ENCODE data around the gene VKORC1. TPM values are rescaled to one million over a fixed set of nuclear protein-coding genes. Genes with fewer than 3 reads are reported as not detected.

The VKORC1 gene
- total and polyA plus RNA-seq, 7 donors, result 30.5 to 165 (median 107) TPM

- H3K36me3 ChIP-seq, result peaks cover 14 to 40% (median 25%) of the 10 kb centered on the region in 4 donors
- TF ChIP-seq POLR2AphosphoS5 (IDR thresholded peaks at IDR 0.05) (peak in 3 of 4 donors; percentile 15 to 62 (median 61)), POLR2A (IDR thresholded peaks at IDR 0.05) (no peak), EP300 (IDR thresholded peaks at IDR 0.05) (no peak)
- TF ChIP-seq, protein P1, sequence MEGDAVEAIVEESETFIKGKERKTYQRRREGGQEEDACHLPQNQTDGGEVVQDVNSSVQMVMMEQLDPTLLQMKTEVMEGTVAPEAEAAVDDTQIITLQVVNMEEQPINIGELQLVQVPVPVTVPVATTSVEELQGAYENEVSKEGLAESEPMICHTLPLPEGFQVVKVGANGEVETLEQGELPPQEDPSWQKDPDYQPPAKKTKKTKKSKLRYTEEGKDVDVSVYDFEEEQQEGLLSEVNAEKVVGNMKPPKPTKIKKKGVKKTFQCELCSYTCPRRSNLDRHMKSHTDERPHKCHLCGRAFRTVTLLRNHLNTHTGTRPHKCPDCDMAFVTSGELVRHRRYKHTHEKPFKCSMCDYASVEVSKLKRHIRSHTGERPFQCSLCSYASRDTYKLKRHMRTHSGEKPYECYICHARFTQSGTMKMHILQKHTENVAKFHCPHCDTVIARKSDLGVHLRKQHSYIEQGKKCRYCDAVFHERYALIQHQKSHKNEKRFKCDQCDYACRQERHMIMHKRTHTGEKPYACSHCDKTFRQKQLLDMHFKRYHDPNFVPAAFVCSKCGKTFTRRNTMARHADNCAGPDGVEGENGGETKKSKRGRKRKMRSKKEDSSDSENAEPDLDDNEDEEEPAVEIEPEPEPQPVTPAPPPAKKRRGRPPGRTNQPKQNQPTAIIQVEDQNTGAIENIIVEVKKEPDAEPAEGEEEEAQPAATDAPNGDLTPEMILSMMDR (IDR thresholded peaks at IDR 0.05), result no peak
- H3K4me3 ChIP-seq, result no peak overlapping the region
- WGBS, 2 donors, result 39 to 76% methylated on average over 8 of the region's 8 CpGs
- peak; percentile 75 for DNase-seq
- intact Hi-C loops (cut with DNase I), result loop anchor here (10.0 kb wide), 1 partner anchor 340 kb away; the partner anchor contains the start of gene ARMC5
- peak overlapping the region; percentile 44 to 92 (median 53) for H3K27ac ChIP-seq
- peaks cover 0 to 34% (median 26%) of the 10 kb centered on the region in 4 donors for H3K4me1 ChIP-seq
- H3K9me3 ChIP-seq, result no peaks in the 10 kb centered on the region
- H3K27me3 ChIP-seq, result no peaks in the 10 kb centered on the region
These were observed 19.9 kb upstream of the VKORC1 start for GRCh38 chr16:31114468-31114867.

- peaks cover 0 to 33% (median 26%) of the 10 kb centered on the region in 4 donors for H3K4me1 ChIP-seq
- H3K27ac ChIP-seq, result peak overlapping the region; percentile 44 to 92 (median 53)
- H3K9me3 ChIP-seq, result no peaks in the 10 kb centered on the region
- DNase-seq, result no peak
- intact Hi-C loops (cut with DNase I), result loop anchor here (10.0 kb wide), 1 partner anchor 341 kb away; the partner anchor contains the start of gene ARMC5
- WGBS, 2 donors, result 68% methylated on average over 5 of the region's 5 CpGs
- TF ChIP-seq EP300 (IDR thresholded peaks at IDR 0.05) (no peak), POLR2AphosphoS5 (IDR thresholded peaks at IDR 0.05) (no peak), POLR2A (IDR thresholded peaks at IDR 0.05) (no peak)
- TF ChIP-seq, protein P1 (IDR thresholded peaks at IDR 0.05), result no peak
- H3K27me3 ChIP-seq, result no peaks in the 10 kb centered on the region
- peaks cover 14 to 38% (median 26%) of the 10 kb centered on the region in 4 donors for H3K36me3 ChIP-seq
- H3K4me3 ChIP-seq, result no peak overlapping the region
These were observed 18.8 kb upstream of the VKORC1 start for GRCh38 chr16:31113121-31114120.

GRCh38 chr16:31112711-31113110, 18.1 kb upstream of the VKORC1 start:
- H3K4me3 ChIP-seq, result no peak overlapping the region
- H3K4me1 ChIP-seq, result peaks cover 0 to 34% (median 25%) of the 10 kb centered on the region in 4 donors
- intact Hi-C loops (cut with DNase I), result loop anchor here (10.0 kb wide), 1 partner anchor 342 kb away; the partner anchor contains the start of gene ARMC5
- TF ChIP-seq POLR2AphosphoS5 (IDR thresholded peaks at IDR 0.05), result no peak
- no peak for TF ChIP-seq POLR2A (IDR thresholded peaks at IDR 0.05)
- WGBS, 2 donors, result 89 to 91% methylated on average over 2 of the region's 2 CpGs
- no peak for DNase-seq
- H3K27ac ChIP-seq, result peak overlapping the region; percentile 35 to 92 (median 47)
- H3K9me3 ChIP-seq, result no peaks in the 10 kb centered on the region
- H3K27me3 ChIP-seq, result no peaks in the 10 kb centered on the region
- H3K36me3 ChIP-seq, result peaks cover 14 to 38% (median 26%) of the 10 kb centered on the region in 4 donors

DNA sequence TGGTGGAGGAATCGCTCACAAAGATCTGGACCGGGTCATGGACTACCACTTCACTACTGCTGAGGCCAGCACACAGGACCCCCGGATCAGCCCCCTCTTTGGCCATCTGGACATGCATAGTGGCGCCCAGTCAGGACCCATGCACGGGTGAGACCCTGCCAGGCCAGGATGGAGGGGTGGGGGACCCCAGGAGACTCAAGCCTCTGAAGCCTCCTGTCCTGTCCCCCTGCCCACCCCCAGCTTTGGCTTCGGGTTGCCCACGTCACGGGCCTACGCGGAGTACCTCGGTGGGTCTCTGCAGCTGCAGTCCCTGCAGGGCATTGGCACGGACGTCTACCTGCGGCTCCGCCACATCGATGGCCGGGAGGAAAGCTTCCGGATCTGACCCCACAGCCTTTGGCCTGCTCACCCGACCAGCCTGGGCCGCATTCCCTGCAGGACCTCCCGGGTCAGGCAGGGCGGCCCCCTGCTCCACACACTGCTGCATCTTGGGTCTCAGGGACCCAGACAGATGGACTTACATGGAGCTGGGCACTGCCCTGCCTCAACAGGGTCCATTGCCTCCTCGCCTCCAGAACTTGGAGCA, 17.4 kb upstream of the VKORC1 start:
- H3K36me3 ChIP-seq, result peaks cover 14 to 38% (median 26%) of the 10 kb centered on the region in 4 donors
- no peak for DNase-seq
- no peak overlapping the region for H3K27ac ChIP-seq
- H3K9me3 ChIP-seq, result no peaks in the 10 kb centered on the region
- H3K27me3 ChIP-seq, result no peaks in the 10 kb centered on the region
- WGBS, 2 donors, result 93 to 95% methylated on average over 23 of the region's 23 CpGs
- H3K4me3 ChIP-seq, result no peak overlapping the region
- intact Hi-C loops (cut with DNase I), result loop anchor here (10.0 kb wide), 1 partner anchor 343 kb away; the partner anchor contains the start of gene ARMC5
- TF ChIP-seq POLR2A (IDR thresholded peaks at IDR 0.05) (no peak), EP300 (IDR thresholded peaks at IDR 0.05) (no peak), POLR2AphosphoS5 (IDR thresholded peaks at IDR 0.05) (no peak)
- TF ChIP-seq, protein P1 (IDR thresholded peaks at IDR 0.05), result no peak
- H3K4me1 ChIP-seq, result peaks cover 0 to 34% (median 24%) of the 10 kb centered on the region in 4 donors
